Uterus (tissue), 2 donors: Measurements from ENCODE around the gene BACH2.

Source experiments
- CTCF ChIP-seq, 4 experiments: fragments of 200-600 bp in 2 of 4; fragments of 450-650 bp in 2 of 4; sonication (generic) in 2 of 4; IDR thresholded peaks; one replicate each; pipeline ENCODE4 v1.5.1; 2016 to 2019; ENCODE audit warnings: antibody characterized with exemption in 4 of 4, mild to moderate bottlenecking in 2 of 4, moderate library complexity in 1 of 4
- POLR2A ChIP-seq, 2 donors: fragments of 450-650 bp; IDR thresholded peaks; one replicate each; pipeline ENCODE4 v1.6.1; 2016; ENCODE audit warnings: antibody characterized with exemption in 2 of 2, mild to moderate bottlenecking in 1 of 2, moderate library complexity in 1 of 2

DNA sequence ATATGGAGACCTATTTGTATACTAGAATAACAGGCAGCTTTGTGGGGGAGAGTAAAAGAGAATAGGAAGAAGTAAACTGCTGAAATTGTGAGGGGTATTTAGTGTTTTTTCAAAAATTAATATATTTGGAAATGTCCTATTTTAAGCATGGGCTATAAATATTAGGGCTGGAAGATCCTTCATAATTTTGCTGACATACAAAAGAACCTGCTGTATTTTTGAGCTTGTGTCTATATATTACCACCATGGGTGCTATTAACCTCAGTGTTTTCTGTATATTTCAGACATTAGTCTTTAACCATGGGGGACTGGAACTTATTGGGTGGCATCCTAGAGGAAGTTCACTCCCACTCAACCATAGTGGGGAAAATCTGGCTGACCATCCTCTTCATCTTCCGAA, 402.5 kb downstream of the BACH2 start, which contains the start of gene GJA10:
- TF ChIP-seq CTCF (IDR thresholded peaks at IDR 0.05): no peak
- no peak for TF ChIP-seq POLR2A (IDR thresholded peaks at IDR 0.05)
